DMS53 treated with DMSO at 0.1 percent for 48 hours (cell line): ENCODE results near the gene CPT1C.

Experiments used
- DNase-seq: peaks from one replicate; lab custom pipeline; 2025; ENCODE audit not compliant: unreplicated experiment; lab: John Stamatoyannopoulos, UW

CPT1C gene

GRCh38 chr19:49660338-49660961 is 30.5 kb upstream of the CPT1C start:
- no peak for DNase-seq

- no peak for DNase-seq
Measured at GRCh38 chr19:49662011-49662410, 28.9 kb upstream of the CPT1C start.

GRCh38 chr19:49663224-49663623 is 27.7 kb upstream of the CPT1C start:
- no peak for DNase-seq

- peak; percentile 79 for DNase-seq
Measured at GRCh38 chr19:49664171-49665035, 26.5 kb upstream of the CPT1C start.

- DNase-seq = no peak
Measured at GRCh38 chr19:49665036-49665350, 25.9 kb upstream of the CPT1C start.

GRCh38 chr19:49665351-49666119 is 25.4 kb upstream of the CPT1C start, which contains the start of the genes BCL2L12 and IRF3:
Gene BCL2L12, plus strand, starts transcription at chr19:49665933. Its CDS starts 760 bp downstream, at chr19:49666693.
Gene IRF3, minus strand, starts transcription at chr19:49665857. Its CDS starts 1,019 bp downstream, at chr19:49664838.
- DNase-seq = peak; percentile 73

- DNase-seq = no peak
Measured at GRCh38 chr19:49666120-49666444, 24.8 kb upstream of the CPT1C start.

GRCh38 chr19:49667473-49667872 is 23.4 kb upstream of the CPT1C start:
- no peak for DNase-seq

- no peak for DNase-seq
Measured at GRCh38 chr19:49669516-49669915, 21.4 kb upstream of the CPT1C start.

GRCh38 chr19:49672131-49672919 is 18.6 kb upstream of the CPT1C start:
- DNase-seq = peak; percentile 80

- peak; percentile 81 for DNase-seq
Measured at GRCh38 chr19:49676136-49676783, 14.7 kb upstream of the CPT1C start.

GRCh38 chr19:49676784-49677230 is 14.1 kb upstream of the CPT1C start:
- DNase-seq = peak; percentile 100

GRCh38 chr19:49677231-49677900 is 13.6 kb upstream of the CPT1C start, which contains the start of gene PRMT1:
Gene PRMT1, plus strand, starts transcription at chr19:49677271. Its CDS starts 10 bp downstream, at chr19:49677281.
- no peak for DNase-seq

- DNase-seq = no peak
Measured at GRCh38 chr19:49677901-49678674, 12.8 kb upstream of the CPT1C start.

- DNase-seq = no peak
Measured at GRCh38 chr19:49678985-49679770, 11.7 kb upstream of the CPT1C start.

GRCh38 chr19:49679771-49680413 is 11.0 kb upstream of the CPT1C start:
- no peak for DNase-seq

GRCh38 chr19:49680421-49681351 is 10.2 kb upstream of the CPT1C start:
- DNase-seq = peak; percentile 62
